Subcutaneous adipose tissue (tissue), 4 donors: Measurements from ENCODE around the gene BRAP. TPM values are rescaled to one million over a fixed set of nuclear protein-coding genes. Genes with fewer than 3 reads are reported as not detected.

Source experiments
- total RNA-seq, 4 donors: library from RNA; depleted of rRNA; stranded (reverse); fragments of >200 nt; gene quantifications; one replicate each; pipeline ENCODE4 v1.1.0, GENCODE V29; 2016
- TF ChIP-seq, protein P1 (sequence below): fragments of 450-650 bp; IDR thresholded peaks from one replicate; pipeline ENCODE4 v1.5.1; 2016; ENCODE audit warnings: low read depth, mild to moderate bottlenecking, control low read depth, antibody characterized with exemption, moderate library complexity

The BRAP gene
- total RNA-seq, 4 donors from 2014 or later: 12.1 to 20.4 (median 17.0) TPM

DNA sequence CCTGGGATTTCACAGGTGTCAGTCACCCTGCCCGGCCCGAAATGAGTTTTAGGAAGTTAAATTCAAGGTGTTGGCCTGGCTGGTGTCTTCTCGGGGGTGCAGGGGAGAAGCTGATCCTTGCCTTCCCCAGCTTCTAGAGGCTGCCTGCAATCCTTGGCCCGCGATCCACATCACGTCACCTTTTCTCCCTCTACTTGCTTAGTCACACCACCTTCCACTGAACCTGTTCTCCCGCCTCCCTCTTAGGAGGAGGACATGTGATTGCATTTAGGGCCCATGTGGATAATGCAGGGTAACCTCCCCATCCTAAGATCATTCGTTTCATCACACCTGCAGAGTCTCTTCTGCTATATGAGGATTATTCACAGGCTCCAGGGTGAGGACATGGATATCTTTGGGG, 61.2 kb downstream of the BRAP start:
- TF ChIP-seq, protein P1, sequence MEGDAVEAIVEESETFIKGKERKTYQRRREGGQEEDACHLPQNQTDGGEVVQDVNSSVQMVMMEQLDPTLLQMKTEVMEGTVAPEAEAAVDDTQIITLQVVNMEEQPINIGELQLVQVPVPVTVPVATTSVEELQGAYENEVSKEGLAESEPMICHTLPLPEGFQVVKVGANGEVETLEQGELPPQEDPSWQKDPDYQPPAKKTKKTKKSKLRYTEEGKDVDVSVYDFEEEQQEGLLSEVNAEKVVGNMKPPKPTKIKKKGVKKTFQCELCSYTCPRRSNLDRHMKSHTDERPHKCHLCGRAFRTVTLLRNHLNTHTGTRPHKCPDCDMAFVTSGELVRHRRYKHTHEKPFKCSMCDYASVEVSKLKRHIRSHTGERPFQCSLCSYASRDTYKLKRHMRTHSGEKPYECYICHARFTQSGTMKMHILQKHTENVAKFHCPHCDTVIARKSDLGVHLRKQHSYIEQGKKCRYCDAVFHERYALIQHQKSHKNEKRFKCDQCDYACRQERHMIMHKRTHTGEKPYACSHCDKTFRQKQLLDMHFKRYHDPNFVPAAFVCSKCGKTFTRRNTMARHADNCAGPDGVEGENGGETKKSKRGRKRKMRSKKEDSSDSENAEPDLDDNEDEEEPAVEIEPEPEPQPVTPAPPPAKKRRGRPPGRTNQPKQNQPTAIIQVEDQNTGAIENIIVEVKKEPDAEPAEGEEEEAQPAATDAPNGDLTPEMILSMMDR: no peak

DNA sequence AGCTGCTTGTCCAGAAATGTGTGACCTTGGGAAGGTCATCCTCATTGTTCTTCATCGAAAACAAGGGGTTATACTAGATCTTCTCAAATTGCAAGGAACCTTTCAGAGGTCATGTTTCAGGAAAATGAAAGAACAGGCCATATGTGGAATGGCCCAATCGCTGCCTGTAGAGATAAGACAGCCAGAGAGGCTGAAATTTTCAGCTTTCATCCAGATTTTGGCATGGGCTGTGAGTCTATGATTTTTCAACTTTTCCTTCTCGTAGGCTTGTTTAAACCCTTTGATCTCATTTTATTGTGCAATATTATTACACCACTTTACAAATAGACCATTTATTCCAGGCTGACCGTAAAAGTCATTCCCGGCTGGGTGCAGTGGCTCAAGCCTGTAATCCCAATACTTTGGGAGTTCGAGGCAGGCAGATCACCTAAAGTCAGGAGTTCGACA, 69.6 kb downstream of the BRAP start:
- TF ChIP-seq, protein P1: no peak

DNA sequence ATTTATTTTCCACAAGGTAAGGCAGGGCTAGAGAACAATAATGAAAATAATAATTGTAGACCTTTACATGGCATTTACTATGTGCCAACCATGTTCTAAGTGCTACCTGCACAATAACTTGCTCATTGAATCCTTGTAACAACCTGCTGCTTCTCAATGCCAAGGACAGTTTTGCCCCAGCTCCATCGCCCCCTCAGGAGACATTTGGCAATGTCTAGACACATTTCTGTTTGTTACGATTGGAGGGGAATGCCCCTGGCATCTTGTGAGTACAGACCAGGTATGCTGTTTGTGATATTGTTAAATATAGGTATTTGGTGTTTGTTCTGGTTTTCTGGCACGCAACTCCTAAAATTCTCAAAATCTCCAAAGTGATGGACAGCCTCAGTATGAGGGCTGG, 78.5 kb downstream of the BRAP start:
- TF ChIP-seq, protein P1: no peak

DNA sequence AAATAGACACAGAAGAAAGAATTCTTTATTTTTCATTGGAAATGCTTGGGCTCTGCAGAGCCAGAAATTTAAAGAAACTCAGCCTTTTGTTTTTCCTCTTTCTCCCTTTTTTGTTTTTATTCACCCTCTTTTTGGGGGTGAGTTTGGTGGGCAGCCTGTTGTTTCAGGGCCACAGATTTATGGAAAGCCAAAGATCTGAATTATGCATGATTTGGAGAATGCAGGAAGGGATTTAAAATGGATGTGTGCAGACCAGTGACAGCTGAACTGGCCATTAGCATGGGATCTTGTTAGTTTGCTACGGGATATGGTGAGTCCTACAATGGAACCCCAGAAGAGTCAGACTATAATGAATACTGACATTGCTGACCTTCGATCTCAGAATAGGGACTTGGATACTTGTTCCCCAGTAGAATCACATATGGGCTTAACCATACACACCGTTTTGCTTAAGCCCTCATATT, 79.0 kb downstream of the BRAP start:
- TF ChIP-seq, protein P1: no peak

DNA sequence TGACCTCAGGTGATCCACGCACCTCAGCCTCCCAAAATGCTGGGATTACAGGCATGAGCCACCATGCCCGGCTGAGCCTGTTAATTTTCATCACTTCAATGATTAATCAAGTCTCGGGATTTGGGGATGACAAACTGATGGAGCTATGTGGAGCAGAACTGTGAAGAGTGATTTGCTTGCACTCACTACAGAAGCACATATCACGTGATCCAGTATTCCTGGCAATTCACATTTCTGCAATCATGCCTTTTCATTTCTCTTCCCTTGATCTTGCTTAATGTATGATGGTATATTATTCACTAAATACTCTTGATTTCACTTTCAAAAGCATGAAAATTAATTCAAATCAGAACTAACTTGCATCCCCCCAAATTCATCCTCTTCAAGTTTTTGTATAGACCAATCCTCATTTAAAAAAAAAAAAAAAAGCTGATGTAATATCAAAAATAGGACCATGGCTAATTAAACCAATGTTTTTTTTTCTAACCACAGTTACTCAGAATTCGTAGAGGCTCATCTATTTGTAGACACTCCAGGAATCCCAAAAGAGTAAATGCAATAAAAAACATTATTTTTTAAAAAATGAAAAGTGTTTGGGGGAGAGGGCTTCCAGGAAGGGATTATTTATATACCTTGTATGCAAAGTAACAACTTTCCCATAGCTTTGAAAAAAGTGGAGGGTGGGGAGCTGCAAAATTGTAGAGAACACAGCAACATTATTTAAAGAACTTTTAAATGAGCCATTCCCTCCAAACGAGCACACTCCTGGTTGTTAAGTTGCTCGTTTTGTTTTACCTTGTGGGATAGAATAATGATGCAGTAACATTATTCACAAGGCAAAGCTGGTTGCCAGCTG, 79.6 kb downstream of the BRAP start:
- TF ChIP-seq, protein P1: no peak

DNA sequence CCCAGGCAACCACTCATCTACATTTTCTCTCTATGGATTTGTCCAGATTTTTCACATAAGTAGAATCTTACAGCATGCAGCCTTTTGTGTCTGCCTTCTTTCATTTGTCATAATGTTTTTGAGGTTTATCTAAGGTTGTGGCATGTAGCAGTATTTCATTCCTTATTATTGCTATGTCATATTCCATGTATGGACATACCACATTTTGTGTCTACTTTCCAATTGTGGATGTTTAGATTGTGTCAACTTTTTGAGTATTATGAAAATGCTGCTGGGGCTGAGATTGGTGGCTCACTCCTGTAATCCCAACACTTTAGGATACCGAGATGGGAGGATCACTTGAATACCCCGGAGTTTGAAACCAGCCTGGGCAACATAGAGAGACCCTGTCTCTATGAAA, 83.4 kb downstream of the BRAP start:
- TF ChIP-seq, protein P1: no peak

DNA sequence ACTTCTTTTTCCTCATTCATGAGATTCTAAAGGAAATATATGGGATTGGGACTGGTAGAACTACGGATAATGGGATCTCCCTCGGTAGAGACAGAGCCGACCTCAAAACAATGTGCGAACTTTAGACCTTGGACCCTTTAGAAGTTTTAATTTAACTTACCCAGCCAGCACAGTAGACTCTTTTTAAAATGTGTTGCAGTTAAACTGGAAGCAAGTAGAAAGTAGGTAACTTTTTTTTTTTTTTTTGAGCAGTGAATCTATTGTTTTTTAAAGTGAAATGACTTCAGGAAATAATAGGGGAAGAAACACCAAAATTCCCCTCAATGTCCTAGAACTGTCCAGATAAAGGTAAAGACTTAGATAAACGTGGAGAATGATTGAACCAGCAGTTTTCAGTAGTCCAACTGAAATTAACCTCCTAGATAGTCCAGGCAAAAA, 85.5 kb downstream of the BRAP start:
- TF ChIP-seq, protein P1: no peak
